Measurements from ENCODE around the gene PGLYRP1. TPM values are rescaled to one million over a fixed set of nuclear protein-coding genes. Genes with fewer than 3 reads are reported as not detected.

The PGLYRP1 gene
- total RNA-seq, 1 donor from 2014 or later: not detected

- peak overlapping the region; percentile 2 for H3K27ac Mint-ChIP-seq (ENCODE audit: unreplicated experiment)
- H3K36me3 Mint-ChIP-seq (ENCODE audit: low read depth): peaks cover 8% of the 10 kb centered on the region
- H3K4me1 Mint-ChIP-seq (ENCODE audit: low read depth): no peaks in the 10 kb centered on the region
These were observed 492 bp upstream of the PGLYRP1 start for GRCh38 chr19:46023311-46023779.

DNA sequence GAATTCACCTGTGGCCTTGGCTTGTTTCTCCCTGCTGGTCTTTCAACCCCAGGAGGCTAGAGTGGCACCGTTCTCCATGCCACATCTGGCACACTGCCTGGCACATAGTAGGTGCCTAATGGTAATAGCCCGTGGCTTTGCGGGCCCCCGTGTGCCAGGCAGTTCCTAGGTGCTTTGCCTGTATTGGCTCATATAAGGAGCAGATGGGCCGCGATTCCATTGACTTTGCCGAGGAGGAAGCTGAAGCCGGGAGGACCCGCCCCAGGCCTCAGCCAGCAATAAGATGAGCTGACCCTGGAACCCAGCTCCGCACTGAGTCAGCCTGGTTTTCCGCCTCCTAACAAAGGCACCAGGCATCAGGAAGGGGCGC, 807 bp downstream of the PGLYRP1 start:
- peaks cover under 1% of the 10 kb centered on the region for H3K4me1 Mint-ChIP-seq (ENCODE audit: low read depth)
- H3K27ac Mint-ChIP-seq (ENCODE audit: unreplicated experiment): no peak overlapping the region
- no peak for DNase-seq (ENCODE audit: low spot score)
- H3K4me3 Mint-ChIP-seq (ENCODE audit: unreplicated experiment): no peak overlapping the region
- H3K27me3 Mint-ChIP-seq (ENCODE audit: low read depth): peaks cover 2% of the 10 kb centered on the region
- H3K9me3 Mint-ChIP-seq (ENCODE audit: low read depth): peaks cover 3% of the 10 kb centered on the region
- H3K36me3 Mint-ChIP-seq (ENCODE audit: low read depth): peaks cover 8% of the 10 kb centered on the region
- TF ChIP-seq, protein P1, sequence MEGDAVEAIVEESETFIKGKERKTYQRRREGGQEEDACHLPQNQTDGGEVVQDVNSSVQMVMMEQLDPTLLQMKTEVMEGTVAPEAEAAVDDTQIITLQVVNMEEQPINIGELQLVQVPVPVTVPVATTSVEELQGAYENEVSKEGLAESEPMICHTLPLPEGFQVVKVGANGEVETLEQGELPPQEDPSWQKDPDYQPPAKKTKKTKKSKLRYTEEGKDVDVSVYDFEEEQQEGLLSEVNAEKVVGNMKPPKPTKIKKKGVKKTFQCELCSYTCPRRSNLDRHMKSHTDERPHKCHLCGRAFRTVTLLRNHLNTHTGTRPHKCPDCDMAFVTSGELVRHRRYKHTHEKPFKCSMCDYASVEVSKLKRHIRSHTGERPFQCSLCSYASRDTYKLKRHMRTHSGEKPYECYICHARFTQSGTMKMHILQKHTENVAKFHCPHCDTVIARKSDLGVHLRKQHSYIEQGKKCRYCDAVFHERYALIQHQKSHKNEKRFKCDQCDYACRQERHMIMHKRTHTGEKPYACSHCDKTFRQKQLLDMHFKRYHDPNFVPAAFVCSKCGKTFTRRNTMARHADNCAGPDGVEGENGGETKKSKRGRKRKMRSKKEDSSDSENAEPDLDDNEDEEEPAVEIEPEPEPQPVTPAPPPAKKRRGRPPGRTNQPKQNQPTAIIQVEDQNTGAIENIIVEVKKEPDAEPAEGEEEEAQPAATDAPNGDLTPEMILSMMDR (IDR thresholded peaks at IDR 0.05): no peak

More at GRCh38 chr19:46023311-46023779, 492 bp upstream of the PGLYRP1 start:
- DNase-seq (ENCODE audit: low spot score): no peak
- TF ChIP-seq, protein P1 (IDR thresholded peaks at IDR 0.05): no peak
- Mint-ChIP-seq H3K9me3 (ENCODE audit: low read depth) (peaks cover 3% of the 10 kb centered on the region), H3K4me3 (ENCODE audit: unreplicated experiment) (no peak overlapping the region), H3K27me3 (ENCODE audit: low read depth) (peaks cover 2% of the 10 kb centered on the region)

GRCh38 chr19:46021531-46022041, 1.3 kb downstream of the PGLYRP1 start:
- H3K27ac Mint-ChIP-seq (ENCODE audit: unreplicated experiment): no peak overlapping the region
- H3K4me3 Mint-ChIP-seq (ENCODE audit: unreplicated experiment): no peak overlapping the region
- H3K9me3 Mint-ChIP-seq (ENCODE audit: low read depth): peaks cover 3% of the 10 kb centered on the region
- peaks cover 3% of the 10 kb centered on the region for H3K4me1 Mint-ChIP-seq (ENCODE audit: low read depth)
- DNase-seq (ENCODE audit: low spot score): no peak
- H3K27me3 Mint-ChIP-seq (ENCODE audit: low read depth): peaks cover 3% of the 10 kb centered on the region
- peaks cover 7% of the 10 kb centered on the region for H3K36me3 Mint-ChIP-seq (ENCODE audit: low read depth)
- TF ChIP-seq, protein P1 (IDR thresholded peaks at IDR 0.05): no peak

GRCh38 chr19:46020819-46021125, 2.1 kb downstream of the PGLYRP1 start:
- Mint-ChIP-seq H3K27ac (ENCODE audit: unreplicated experiment) (no peak overlapping the region), H3K9me3 (ENCODE audit: low read depth) (no peaks in the 10 kb centered on the region), H3K36me3 (ENCODE audit: low read depth) (peaks cover 3% of the 10 kb centered on the region), H3K4me1 (ENCODE audit: low read depth) (peaks cover 8% of the 10 kb centered on the region), H3K4me3 (ENCODE audit: unreplicated experiment) (no peak overlapping the region), H3K27me3 (ENCODE audit: low read depth) (peaks cover 4% of the 10 kb centered on the region)
- TF ChIP-seq, protein P1 (IDR thresholded peaks at IDR 0.05): no peak
- no peak for DNase-seq (ENCODE audit: low spot score)

DNA sequence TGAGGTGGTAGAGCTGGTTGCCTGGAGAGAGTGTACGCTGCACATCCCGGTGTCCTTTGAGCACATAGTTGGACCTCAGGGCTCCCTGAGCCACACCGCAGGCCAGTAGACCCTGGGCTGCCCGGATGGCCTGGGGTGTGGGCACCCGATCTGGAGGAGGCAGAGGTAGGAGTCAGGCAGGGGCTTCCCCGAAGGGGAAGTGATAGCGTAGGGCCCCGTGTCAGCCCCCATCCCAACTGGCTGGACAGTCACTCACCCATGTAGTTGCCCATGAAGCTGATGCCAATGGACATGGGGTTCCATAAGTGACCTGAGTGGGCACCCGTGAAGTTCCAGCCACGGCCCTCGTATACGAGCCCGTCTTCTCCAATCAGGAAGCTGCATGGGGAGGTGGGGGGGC, 3.6 kb downstream of the PGLYRP1 start:
- H3K4me1 Mint-ChIP-seq (ENCODE audit: low read depth): peaks cover 17% of the 10 kb centered on the region
- H3K9me3 Mint-ChIP-seq (ENCODE audit: low read depth): no peaks in the 10 kb centered on the region
- H3K36me3 Mint-ChIP-seq (ENCODE audit: low read depth): peaks cover 3% of the 10 kb centered on the region
- no peak for DNase-seq (ENCODE audit: low spot score)
- no peak overlapping the region for H3K4me3 Mint-ChIP-seq (ENCODE audit: unreplicated experiment)
- TF ChIP-seq, protein P1 (IDR thresholded peaks at IDR 0.05): no peak
- peaks cover 12% of the 10 kb centered on the region for H3K27me3 Mint-ChIP-seq (ENCODE audit: low read depth)
- no peak overlapping the region for H3K27ac Mint-ChIP-seq (ENCODE audit: unreplicated experiment)
